Endothelial cell of umbilical vein (primary cell): ENCODE data around the gene FREM1. TPM values are rescaled to one million over a fixed set of nuclear protein-coding genes. Genes with fewer than 3 reads are reported as not detected.
A peak's percentile ranks its signal among the peaks of the same experiment; 100 is the strongest.

ENCODE experiments used
- BruUV-seq: library from RNA; stranded (reverse); fragments of 400-500 nt; replicated peaks from 2 replicates; lab custom pipeline; 2021; lab: Mats Ljungman, UMichigan
- CTCF ChIA-PET: fragments of 300-600, 350-600 bp; sonication (Branson Sonifier 250); formaldehyde crosslinking; loops from one replicate; lab custom pipeline; 2021; ENCODE audit warnings: antibody characterized with exemption, inconsistent platforms; lab: Charles Lee
- POLR2A ChIA-PET: fragments of 300-600, 350-600 bp; sonication (Branson Sonifier 250); formaldehyde crosslinking; loops from one replicate; lab custom pipeline; 2021; ENCODE audit warnings: antibody characterized with exemption, inconsistent platforms; lab: Charles Lee
- DNase-seq: peaks from one replicate; pipeline ENCODE4 v3.0.0-alpha.2; 2011; ENCODE audit warnings: low read depth, low spot score
- FAIRE-seq: peaks from 2 replicates; lab custom pipeline; 2011; peaks lifted over from hg19 to GRCh38; lab: Jason Lieb, UNC
- H2AFZ ChIP-seq: 2 replicates; pipeline ENCODE4 v1.6.0; 2012; ENCODE audit warnings: low read depth, low read length, control low read depth, inconsistent platforms
- H3K27ac ChIP-seq: 2 replicates; pipeline ENCODE4 v1.5.1; 2011; ENCODE audit warnings: low read depth, mild to moderate bottlenecking, control low read depth, low read length, moderate library complexity; ENCODE audit not compliant: insufficient read depth
- H3K27me3 ChIP-seq, 2 experiments: 2 replicates each; pipeline versions ENCODE4 v1.6.0 to v1.6.1; 2011; ENCODE audit warnings: low read length in 2 of 2, mixed read lengths in 1 of 2; ENCODE audit not compliant: control insufficient read depth in 2 of 2, insufficient read depth in 2 of 2
- H3K36me3 ChIP-seq, 2 experiments: 2 replicates in 1 of 2; 3 replicates in 1 of 2; pipeline ENCODE4 v1.5.1; 2011; ENCODE audit warnings: low read length in 2 of 2, mild to moderate bottlenecking in 1 of 2, moderate library complexity in 1 of 2; ENCODE audit not compliant: control insufficient read depth in 2 of 2, insufficient read depth in 2 of 2; ENCODE audit errors: extremely low read depth in 1 of 2
- H3K4me1 ChIP-seq: 3 replicates; pipeline ENCODE4 v1.5.1; 2011; ENCODE audit warnings: mild to moderate bottlenecking, low read length; ENCODE audit not compliant: control insufficient read depth, insufficient read depth; ENCODE audit errors: extremely low read depth
- H3K4me2 ChIP-seq: 2 replicates; pipeline ENCODE4 v1.6.1; 2011; ENCODE audit warnings: low read length, control low read depth, mixed read lengths; ENCODE audit not compliant: insufficient read depth
- H3K4me3 ChIP-seq, 3 experiments: fragments of 200-600 bp in 1 of 3; sonication (generic), shearing (Covaris generic) in 1 of 3; replicated peaks in 1 of 3; 2 replicates each; pipeline ENCODE4 v1.5.1; 2011 to 2016; ENCODE audit warnings: control low read depth in 3 of 3, low read length in 3 of 3, mild to moderate bottlenecking in 2 of 3, inconsistent platforms in 1 of 3, low read depth in 1 of 3, moderate library complexity in 1 of 3; ENCODE audit not compliant: insufficient read depth in 1 of 3
- H3K79me2 ChIP-seq: 2 replicates; pipeline ENCODE4 v1.6.0; 2012; ENCODE audit warnings: low read length, inconsistent platforms; ENCODE audit not compliant: control insufficient read depth, insufficient read depth
- H3K9ac ChIP-seq: replicated peaks from 2 replicates; pipeline ENCODE3; 2011; ENCODE audit warnings: low read length, control low read depth; ENCODE audit not compliant: insufficient read depth; ENCODE audit errors: extremely low read depth
- H3K9me1 ChIP-seq: replicated peaks from 3 replicates; pipeline ENCODE4 v1.6.0; 2011; ENCODE audit warnings: mild to moderate bottlenecking, low read length; ENCODE audit not compliant: control insufficient read depth, insufficient read depth; ENCODE audit errors: extremely low read depth
- H3K9me3 ChIP-seq: replicated peaks from 2 replicates; pipeline ENCODE4 v1.5.1; 2012; ENCODE audit warnings: low read length, inconsistent platforms; ENCODE audit not compliant: control insufficient read depth, insufficient read depth
- H4K20me1 ChIP-seq: replicated peaks from 2 replicates; pipeline ENCODE3; 2011; ENCODE audit warnings: mild to moderate bottlenecking, low read length; ENCODE audit not compliant: control insufficient read depth, insufficient read depth; ENCODE audit errors: extremely low read depth
- EZH2 ChIP-seq: IDR thresholded peaks from 2 replicates; pipeline ENCODE4 v1.6.1; 2012; ENCODE audit warnings: borderline replicate concordance, low read depth, mild to moderate bottlenecking, moderate library complexity, low read length, inconsistent platforms; ENCODE audit not compliant: severe bottlenecking
- FOS ChIP-seq: IDR thresholded peaks from 2 replicates; pipeline ENCODE4 v1.6.1; 2011; ENCODE audit warnings: mild to moderate bottlenecking, low read length, moderate library complexity, borderline replicate concordance; ENCODE audit not compliant: insufficient read depth
- GATA2 ChIP-seq: IDR thresholded peaks from 2 replicates; pipeline ENCODE4 v1.7.0; 2011; ENCODE audit warnings: low read depth, mild to moderate bottlenecking, moderate library complexity, mixed read lengths, low read length; ENCODE audit not compliant: insufficient read length, insufficient read depth
- JUN ChIP-seq: IDR thresholded peaks from 2 replicates; pipeline ENCODE4 v1.6.1; 2011; ENCODE audit warnings: borderline replicate concordance, low read depth; ENCODE audit not compliant: insufficient read length, insufficient read depth
- MYC ChIP-seq: IDR thresholded peaks from one replicate; pipeline ENCODE4 v1.6.1; 2011; ENCODE audit warnings: mild to moderate bottlenecking, low read depth, low read length
- POLR2A ChIP-seq: IDR thresholded peaks from 2 replicates; pipeline ENCODE4 v1.6.1; 2012; ENCODE audit warnings: low read depth, mild to moderate bottlenecking, control low read depth, low read length
- POLR2AphosphoS5 ChIP-seq: IDR thresholded peaks from 2 replicates; pipeline ENCODE4 v1.6.1; 2012; ENCODE audit warnings: low read depth, mild to moderate bottlenecking, control low read depth, low read length, moderate library complexity; ENCODE audit not compliant: insufficient read depth
- dilution Hi-C: fragments of 300-500 bp; cut with MboI; formaldehyde crosslinking; loops from one replicate; pipeline ENCODE4 v1.15.0; 2019; ENCODE audit warnings: low sequenced_read_pairs; ENCODE audit not compliant: extremely low pct_ligation_motif_present
- intact Hi-C: fragments of 100-400 bp; cut with micrococcal nuclease; formaldehyde crosslinking; loops from one replicate; pipeline ENCODE4 v1.10.0; 2022
- polyA plus RNA-seq, 4 experiments: library from polyadenylated mRNA; depleted of rRNA in 3 of 4; stranded (reverse) in 3 of 4; unstranded in 1 of 4; fragments of >200 nt; gene quantifications; 2 replicates each; pipeline versions ENCODE4 v1.2.1 to v1.2.3, GENCODE V29; 2011 to 2012; ENCODE audit warnings: missing spikeins in 1 of 4
- total RNA-seq: library from RNA; stranded (reverse); gene quantifications from 2 replicates; pipeline ENCODE4 v1.2.3, GENCODE V29; 2021
- TF ChIP-seq, protein P1 (sequence below): IDR thresholded peaks from 2 replicates; pipeline ENCODE4 v1.6.1; 2011; ENCODE audit not compliant: insufficient read depth, insufficient read length
- TF ChIP-seq, protein P2 (sequence below), 2 donors: IDR thresholded peaks; 1 replicate in 1 of 2; 2 replicates in 1 of 2; pipeline ENCODE4 v1.5.1; 2011; ENCODE audit warnings: low read length in 2 of 2, mild to moderate bottlenecking in 2 of 2, moderate library complexity in 2 of 2, control low read depth in 1 of 2, inconsistent platforms in 1 of 2, low read depth in 1 of 2; ENCODE audit not compliant: insufficient read depth in 1 of 2; ENCODE audit errors: extremely low read depth in 1 of 2

The FREM1 gene
- total and polyA plus RNA-seq, 2 donors (not counting 3 experiments of a cell fraction or from before 2014, with no cell fraction given) = 0.10 to 0.29 TPM

DNA sequence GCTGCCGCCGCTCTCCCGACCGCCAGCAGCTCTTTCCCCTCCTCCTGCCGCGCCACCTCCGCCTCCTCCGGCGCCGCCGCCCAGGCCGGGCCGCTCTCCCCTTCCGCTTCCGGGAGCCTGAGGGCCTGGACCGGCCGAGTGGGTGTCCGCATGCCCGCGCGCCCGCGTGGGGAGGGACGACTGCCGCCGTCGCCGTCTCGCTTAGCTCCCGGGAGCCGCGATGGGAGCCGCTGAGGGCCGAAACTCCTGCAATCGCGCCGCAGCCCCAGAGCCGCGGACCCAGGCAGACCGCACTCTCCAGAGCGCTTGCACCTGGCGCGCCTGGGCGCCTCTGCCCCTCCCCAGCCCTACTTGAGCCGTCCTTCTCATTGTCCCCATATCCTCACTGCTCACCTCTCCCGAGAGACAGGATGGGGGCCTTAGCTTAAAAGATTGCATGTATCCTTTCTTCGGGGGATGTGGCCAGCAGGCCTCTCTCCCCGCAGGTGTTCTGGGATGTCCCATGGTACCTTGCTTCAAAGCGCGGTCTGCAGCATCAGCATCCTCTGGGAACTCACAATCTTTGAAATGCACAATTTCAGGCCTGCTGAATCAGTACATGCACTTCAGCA, 216.9 kb downstream of the FREM1 start, which contains the start of gene ZDHHC21:
Gene ZDHHC21 (minus strand): TSS at position 182 of the 611 bp plus-strand sequence. CDS start 19,092 bp downstream, outside the sequence.
- no peaks in the 10 kb centered on the region for H3K9me1 ChIP-seq
- H3K4me2 ChIP-seq = peak within 1 kb of the TSS; percentile 98
- dilution Hi-C loops (no loop called here), intact Hi-C loops (loop anchor here (2.0 to 5.0 kb wide), 3 partner anchors 36 to 76 kb away; no protein-coding TSS in a partner anchor)
- no peaks in the 10 kb centered on the region for H4K20me1 ChIP-seq
- no peak for FAIRE-seq
- H3K27ac ChIP-seq = peak within 1 kb of the TSS; percentile 63
- H3K9me3 ChIP-seq = no peaks in the 10 kb centered on the region
- ChIA-PET POLR2A (no interaction called here), CTCF (interaction anchor here (0.9 to 7.5 kb wide), 9 partner anchors 11 to 75 kb away, joined by 3 to 38 read pairs (median 3); no protein-coding TSS in a partner anchor)
- peaks cover 0 to 7% of the 10 kb centered on the region in 2 experiments for H3K36me3 ChIP-seq
- H3K79me2 ChIP-seq = peaks cover 43% of the 10 kb centered on the region
- H2AFZ ChIP-seq = peak within 1 kb of the TSS; percentile 93
- H3K4me1 ChIP-seq = peaks cover 23% of the 10 kb centered on the region
- no peaks in the 10 kb centered on the region for H3K27me3 ChIP-seq
- peak within 1 kb of the TSS; percentile 76 for H3K9ac ChIP-seq
- TSS peak; percentile 47 for BruUV-seq
- TF ChIP-seq POLR2A = peak; percentile 78
- no peak for TF ChIP-seq GATA2
- peak; percentile 89 for TF ChIP-seq POLR2AphosphoS5
- peak within 1 kb of the TSS; percentile 77 to 97 (median 89) for H3K4me3 ChIP-seq
- DNase-seq = peak; percentile 51

DNA sequence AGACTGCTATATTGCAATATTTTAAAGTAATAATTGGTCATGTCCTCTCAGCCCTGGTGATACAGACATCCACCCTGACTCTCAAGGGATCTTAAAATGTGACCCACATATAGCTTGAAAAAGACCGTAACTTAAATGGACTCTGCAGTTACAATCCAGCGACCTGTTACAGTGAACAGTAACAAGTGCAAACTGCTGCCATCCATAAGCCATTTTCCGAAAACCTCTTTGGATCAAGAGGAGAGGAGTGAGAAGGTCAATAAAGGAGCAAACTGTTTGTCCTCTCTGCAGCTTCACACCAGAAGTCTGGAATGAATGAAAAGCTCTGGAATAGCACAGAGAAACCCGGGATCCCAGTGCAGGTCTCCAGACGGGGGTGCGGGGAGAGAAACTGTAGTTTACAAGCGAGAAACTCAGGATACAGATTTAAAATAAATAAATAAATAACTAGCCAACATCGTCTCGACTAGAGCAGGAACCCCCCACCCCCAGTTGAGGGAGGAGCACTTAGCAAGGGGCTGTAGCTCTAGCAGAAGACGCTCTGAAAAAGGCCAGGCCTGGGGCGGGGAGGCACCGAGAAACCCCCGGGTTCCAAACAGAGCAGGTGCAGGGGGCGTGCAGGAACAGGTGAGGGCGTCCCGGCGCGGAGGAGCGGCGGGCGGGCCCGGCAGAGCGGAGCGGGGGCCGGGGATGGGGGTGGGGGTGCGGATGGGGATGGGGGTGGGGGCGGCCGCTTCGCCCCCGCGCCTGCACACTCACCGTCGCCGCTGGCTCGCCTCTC, 217.6 kb downstream of the FREM1 start:
- ChIA-PET POLR2A (no interaction called here), CTCF (interaction anchor here (0.8 to 7.5 kb wide), 12 partner anchors 11 to 76 kb away, joined by 3 to 38 read pairs (median 4); no protein-coding TSS in a partner anchor)
- Histone ChIP-seq H3K9me1 (no peaks in the 10 kb centered on the region), H3K9ac (peak overlapping the region; percentile 76), H2AFZ (peak overlapping the region; percentile 93), H3K27ac (peak overlapping the region; percentile 63), H3K4me2 (peak overlapping the region; percentile 98), H3K4me1 (peaks cover 28% of the 10 kb centered on the region), H3K79me2 (peaks cover 46% of the 10 kb centered on the region), H3K36me3 (peaks cover 0 to 11% of the 10 kb centered on the region in 2 experiments), H3K9me3 (no peaks in the 10 kb centered on the region), H4K20me1 (no peaks in the 10 kb centered on the region), H3K27me3 (no peaks in the 10 kb centered on the region), H3K4me3 (peak overlapping the region; percentile 77 to 97 (median 89))
- FAIRE-seq (no peak), DNase-seq (peak; percentile 49)
- dilution Hi-C loops (no loop called here), intact Hi-C loops (loop anchor here (1.0 to 5.0 kb wide), 4 partner anchors 35 to 75 kb away; no protein-coding TSS in a partner anchor)
- TF ChIP-seq, protein P1, sequence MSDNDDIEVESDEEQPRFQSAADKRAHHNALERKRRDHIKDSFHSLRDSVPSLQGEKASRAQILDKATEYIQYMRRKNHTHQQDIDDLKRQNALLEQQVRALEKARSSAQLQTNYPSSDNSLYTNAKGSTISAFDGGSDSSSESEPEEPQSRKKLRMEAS = no peak
- no peak for TF ChIP-seq POLR2A
- TF ChIP-seq FOS = no peak
- TF ChIP-seq, protein P2, sequence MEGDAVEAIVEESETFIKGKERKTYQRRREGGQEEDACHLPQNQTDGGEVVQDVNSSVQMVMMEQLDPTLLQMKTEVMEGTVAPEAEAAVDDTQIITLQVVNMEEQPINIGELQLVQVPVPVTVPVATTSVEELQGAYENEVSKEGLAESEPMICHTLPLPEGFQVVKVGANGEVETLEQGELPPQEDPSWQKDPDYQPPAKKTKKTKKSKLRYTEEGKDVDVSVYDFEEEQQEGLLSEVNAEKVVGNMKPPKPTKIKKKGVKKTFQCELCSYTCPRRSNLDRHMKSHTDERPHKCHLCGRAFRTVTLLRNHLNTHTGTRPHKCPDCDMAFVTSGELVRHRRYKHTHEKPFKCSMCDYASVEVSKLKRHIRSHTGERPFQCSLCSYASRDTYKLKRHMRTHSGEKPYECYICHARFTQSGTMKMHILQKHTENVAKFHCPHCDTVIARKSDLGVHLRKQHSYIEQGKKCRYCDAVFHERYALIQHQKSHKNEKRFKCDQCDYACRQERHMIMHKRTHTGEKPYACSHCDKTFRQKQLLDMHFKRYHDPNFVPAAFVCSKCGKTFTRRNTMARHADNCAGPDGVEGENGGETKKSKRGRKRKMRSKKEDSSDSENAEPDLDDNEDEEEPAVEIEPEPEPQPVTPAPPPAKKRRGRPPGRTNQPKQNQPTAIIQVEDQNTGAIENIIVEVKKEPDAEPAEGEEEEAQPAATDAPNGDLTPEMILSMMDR (IDR thresholded peaks at IDR 0.05; ENCODE audit: extremely low read depth in 1 of 2, insufficient read depth in 1 of 2, low read depth in 1 of 2, low read length in 2 of 2) = no peak
- no peak for TF ChIP-seq JUN
- no peak for TF ChIP-seq EZH2
- TF ChIP-seq MYC = no peak
- no peak for TF ChIP-seq POLR2AphosphoS5
- no peak for TF ChIP-seq GATA2
- TSS peak; percentile 61 for BruUV-seq
